ENCODE measurements around the gene SPEM1.

SPEM1 gene

GRCh38 chr17:7405350-7406234, 14.5 kb upstream of the SPEM1 start:
- Histone ChIP-seq H3K36me3 (ENCODE audit: control insufficient read depth, low read length) (peaks cover 4% of the 10 kb centered on the region; the same call in 1 of the 2 replicates), H3K9me3 (ENCODE audit: control insufficient read depth, insufficient read depth, low read length) (no peaks in the 10 kb centered on the region), H3K4me1 (ENCODE audit: control insufficient read depth, low read length) (peaks cover 11% of the 10 kb centered on the region), H3K27ac (ENCODE audit: low read depth, low read length) (no peak overlapping the region), H3K4me2 (ENCODE audit: low read length) (peak overlapping the region; percentile 89), H4K20me1 (ENCODE audit: control insufficient read depth, insufficient read depth, low read depth, low read length) (no peaks in the 10 kb centered on the region), H3K4me3 (ENCODE audit: low read length) (peak overlapping the region; percentile 73), H3K9me2 (replicated peaks; ENCODE audit: control insufficient read depth, low read length) (no peaks in the 10 kb centered on the region), H3K79me2 (ENCODE audit: control insufficient read depth, low read length) (peaks cover 9% of the 10 kb centered on the region), H3K27me3 (ENCODE audit: control insufficient read depth, low read length) (no peaks in the 10 kb centered on the region), H3F3A (ENCODE audit: control insufficient read depth, insufficient read depth) (0 out of 2 replicates have a peak, but pooled peaks cover 2% of the 10 kb centered on the region)
- no peak for TF ChIP-seq EZH2phosphoT487 (IDR thresholded peaks at IDR 0.05; ENCODE audit: borderline replicate concordance, low read length)
- TF ChIP-seq CTCF (IDR thresholded peaks at IDR 0.05; ENCODE audit: low read depth, low read length, poor library complexity, severe bottlenecking), result no peak

- Histone ChIP-seq H3F3A (ENCODE audit: control insufficient read depth, insufficient read depth) (0 out of 2 replicates have a peak, but pooled peaks cover 2% of the 10 kb centered on the region), H3K9me3 (ENCODE audit: control insufficient read depth, insufficient read depth, low read length) (no peaks in the 10 kb centered on the region), H3K4me3 (ENCODE audit: low read length) (no peak overlapping the region), H3K27ac (ENCODE audit: low read depth, low read length) (no peak overlapping the region), H3K9me2 (replicated peaks; ENCODE audit: control insufficient read depth, low read length) (no peaks in the 10 kb centered on the region), H3K36me3 (ENCODE audit: control insufficient read depth, low read length) (0 out of 2 replicates have a peak, but pooled peaks cover 4% of the 10 kb centered on the region), H3K27me3 (ENCODE audit: control insufficient read depth, low read length) (no peaks in the 10 kb centered on the region), H4K20me1 (ENCODE audit: control insufficient read depth, insufficient read depth, low read depth, low read length) (no peaks in the 10 kb centered on the region), H3K4me2 (ENCODE audit: low read length) (no peak overlapping the region), H3K79me2 (ENCODE audit: control insufficient read depth, low read length) (peaks cover 9% of the 10 kb centered on the region), H3K4me1 (ENCODE audit: control insufficient read depth, low read length) (peaks cover 11% of the 10 kb centered on the region)
- TF ChIP-seq CTCF (IDR thresholded peaks at IDR 0.05; ENCODE audit: low read depth, low read length, poor library complexity, severe bottlenecking) (no peak), EZH2phosphoT487 (IDR thresholded peaks at IDR 0.05; ENCODE audit: borderline replicate concordance, low read length) (no peak)
Observed at GRCh38 chr17:7406235-7406825, 13.8 kb upstream of the SPEM1 start.

- Histone ChIP-seq H3K27me3 (ENCODE audit: control insufficient read depth, low read length) (no peaks in the 10 kb centered on the region), H3K79me2 (ENCODE audit: control insufficient read depth, low read length) (peaks cover 9% of the 10 kb centered on the region), H3F3A (ENCODE audit: control insufficient read depth, insufficient read depth) (no peaks in the 10 kb centered on the region), H3K4me1 (ENCODE audit: control insufficient read depth, low read length) (peaks cover 11% of the 10 kb centered on the region), H4K20me1 (ENCODE audit: control insufficient read depth, insufficient read depth, low read depth, low read length) (no peaks in the 10 kb centered on the region), H3K27ac (ENCODE audit: low read depth, low read length) (no peak overlapping the region), H3K9me2 (replicated peaks; ENCODE audit: control insufficient read depth, low read length) (no peaks in the 10 kb centered on the region), H3K9me3 (ENCODE audit: control insufficient read depth, insufficient read depth, low read length) (no peaks in the 10 kb centered on the region), H3K36me3 (ENCODE audit: control insufficient read depth, low read length) (0 out of 2 replicates have a peak, but pooled peaks cover 4% of the 10 kb centered on the region), H3K4me2 (ENCODE audit: low read length) (no peak overlapping the region), H3K4me3 (ENCODE audit: low read length) (no peak overlapping the region)
- no peak for TF ChIP-seq EZH2phosphoT487 (IDR thresholded peaks at IDR 0.05; ENCODE audit: borderline replicate concordance, low read length)
- TF ChIP-seq CTCF (IDR thresholded peaks at IDR 0.05; ENCODE audit: low read depth, low read length, poor library complexity, severe bottlenecking), result no peak
Observed at GRCh38 chr17:7407082-7407481, 13.0 kb upstream of the SPEM1 start.

All from DOHH2 (cell line).